K562 (cell line): ENCODE measurements around the gene FAM83F. TPM values are rescaled to one million over a fixed set of nuclear protein-coding genes. Genes with fewer than 3 reads are reported as not detected.
A peak's percentile ranks its signal among the peaks of the same experiment; 100 is the strongest.

Experiments used
- ADNP ChIP-seq: fragments of 200-800 bp; sonication (Bioruptor generic); IDR thresholded peaks from 2 replicates; pipeline ENCODE4 v1.6.1; 2016; ENCODE audit warnings: missing genetic modification characterization, missing compliant biosample characterization
- BACH1 ChIP-seq: fragments of 200-800 bp; sonication (Bioruptor generic); IDR thresholded peaks from 2 replicates; pipeline ENCODE4 v1.6.1; 2016; ENCODE audit warnings: missing genetic modification characterization, missing compliant biosample characterization
- CBX1 ChIP-seq: sonication (generic); IDR thresholded peaks from 2 replicates; pipeline ENCODE4 v1.6.1; 2016; ENCODE audit warnings: antibody characterized with exemption, low read depth, mild to moderate bottlenecking
- CHD2 ChIP-seq: IDR thresholded peaks from 2 replicates; pipeline ENCODE4 v1.6.1; 2011; ENCODE audit warnings: low read depth, low read length
- HNRNPL ChIP-seq: fragments of 200-400 bp; formaldehyde crosslinking; IDR thresholded peaks from 2 replicates; pipeline ENCODE4 v1.6.1; 2017; ENCODE audit warnings: low read depth, mild to moderate bottlenecking, low read length
- MCM5 ChIP-seq: fragments of 450-650 bp; IDR thresholded peaks from 2 replicates; pipeline ENCODE4 v1.6.1; 2016; ENCODE audit warnings: low read depth
- NFRKB ChIP-seq: fragments of 450-650 bp; IDR thresholded peaks from 2 replicates; pipeline ENCODE4 v1.6.1; 2016; ENCODE audit warnings: low read depth
- RBM39 ChIP-seq: fragments of 200-400 bp; formaldehyde crosslinking; optimal IDR thresholded peaks from 2 replicates; pipeline ENCODE3; 2018; ENCODE audit warnings: low read depth, low read length
- SOX6 ChIP-seq: fragments of 450-650 bp; IDR thresholded peaks from 2 replicates; pipeline ENCODE4 v1.6.1; 2014; ENCODE audit warnings: mild to moderate bottlenecking
- WHSC1 ChIP-seq: IDR thresholded peaks from one replicate; pipeline ENCODE4 v1.6.1; 2012; ENCODE audit warnings: low read length, control low read depth, inconsistent platforms
- ZKSCAN8 ChIP-seq: fragments of 200-800 bp; sonication (Bioruptor generic); IDR thresholded peaks from 2 replicates; pipeline ENCODE4 v1.6.1; 2016; ENCODE audit warnings: missing genetic modification characterization, missing compliant biosample characterization
- ZNF24 ChIP-seq: fragments of 450-650 bp; IDR thresholded peaks from 2 replicates; pipeline ENCODE4 v1.6.1; 2016
- polyA plus RNA-seq, 8 experiments: library from polyadenylated mRNA; depleted of rRNA in 4 of 8; stranded (reverse) in 5 of 8; unstranded in 3 of 8; fragments of >200 nt; fragmentation: Nextera tagmentation in 2 of 8; fragmentation: Illumina TruSeq in 1 of 8; extraction: Ambion mirVana in 2 of 8; extraction: Trizol in 1 of 8; gene quantifications; 2 replicates each; pipeline versions ENCODE4 v1.2.1 to v1.2.3, GENCODE V29; 2011 to 2014; ENCODE audit warnings: inconsistent platforms in 1 of 8, missing spikeins in 1 of 8
- total RNA-seq, 7 experiments: library from RNA; depleted of rRNA in 6 of 7; stranded (reverse); fragments of >200 nt in 6 of 7; fragmentation: Illumina TruSeq in 2 of 7; extraction: Trizol in 2 of 7; gene quantifications; 2 replicates each; pipeline versions ENCODE4 v1.2.1 to v1.2.3, GENCODE V29; 2011 to 2021; ENCODE audit warnings: low replicate concordance in 1 of 7
- TF ChIP-seq, protein P1 (sequence below): fragments of 250-450 bp; sonication (Bioruptor Pico); IDR thresholded peaks from 2 replicates; pipeline ENCODE4 v1.5.1; 2021; ENCODE audit warnings: mild to moderate bottlenecking
- TF ChIP-seq, protein P2 (sequence below): sonication (generic); formaldehyde crosslinking; IDR thresholded peaks from 2 replicates; pipeline ENCODE4 v1.9.0; 2022; ENCODE audit warnings: mild to moderate bottlenecking, missing genetic modification reagents
- TF ChIP-seq, protein P3 (sequence below), 2 experiments: fragments of 450-650 bp in 1 of 2; IDR thresholded peaks; 2 replicates each; pipeline ENCODE4 v1.6.1; 2011 to 2017; ENCODE audit warnings: low read depth in 2 of 2, antibody characterized with exemption in 1 of 2, borderline replicate concordance in 1 of 2, low read length in 1 of 2, mild to moderate bottlenecking in 1 of 2, mixed read lengths in 1 of 2; ENCODE audit not compliant: control insufficient read depth in 1 of 2
- TF ChIP-seq, protein P4 (sequence below): fragments of 450-650 bp; IDR thresholded peaks from 2 replicates; pipeline ENCODE4 v1.6.1; 2017; ENCODE audit warnings: antibody characterized with exemption, mild to moderate bottlenecking
- TF ChIP-seq, protein P5 (sequence below): fragments of 200-800 bp; sonication (Bioruptor generic); IDR thresholded peaks from 2 replicates; pipeline ENCODE4 v1.6.1; 2017; ENCODE audit warnings: missing genetic modification characterization, missing compliant biosample characterization

Gene FAM83F
- total and polyA plus RNA-seq, 9 of the 15 experiments (the other 6 are each of a cell fraction or from before 2014, with no cell fraction given), result under 0.01 to 0.13 (median 0.04) TPM; not detected in 1

DNA sequence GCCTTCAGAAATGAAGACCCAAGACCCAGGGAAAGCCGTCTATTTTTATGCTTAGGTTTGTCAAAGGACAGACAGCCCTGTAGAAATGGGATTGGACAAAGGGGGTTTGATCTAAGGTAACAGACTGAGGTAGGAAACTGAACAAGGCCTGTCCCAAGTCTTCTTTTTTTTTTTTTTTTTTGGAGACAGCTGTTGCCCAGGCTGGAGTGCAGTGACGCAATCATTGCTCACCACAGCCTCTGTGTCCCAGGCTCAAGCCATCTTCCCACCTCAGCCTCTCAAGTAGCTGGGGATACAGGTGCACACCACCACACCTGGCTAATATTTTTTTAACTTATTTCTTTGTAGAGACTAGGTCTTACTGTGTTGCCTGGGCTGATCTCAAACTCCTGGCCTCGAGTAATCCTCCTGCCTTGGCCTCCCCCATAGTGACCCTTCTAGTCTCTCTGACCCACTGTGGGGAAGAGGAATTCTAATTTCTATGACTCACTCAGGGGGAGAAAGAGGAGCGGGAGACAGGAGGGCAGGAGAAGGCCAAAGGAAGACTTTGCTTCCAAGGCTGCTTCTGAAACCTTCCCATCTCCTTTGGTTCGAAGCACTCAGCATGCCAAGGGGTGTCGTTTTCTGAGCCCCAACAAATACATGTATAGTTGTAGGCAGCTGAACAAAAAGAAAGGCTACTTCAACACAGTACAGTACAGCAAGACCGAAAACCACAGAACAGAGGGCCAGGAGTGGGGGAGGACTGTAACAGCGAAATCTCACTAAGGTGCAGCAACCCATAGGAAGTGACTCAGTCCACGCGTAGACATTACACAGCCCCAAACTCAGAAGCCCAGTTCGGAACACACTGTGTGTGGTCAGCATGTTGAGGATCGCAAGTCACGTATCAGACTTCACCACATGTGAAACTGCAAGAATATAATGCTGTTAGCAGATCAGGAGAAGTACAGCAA is 33.7 kb upstream of the FAM83F start (continued):
- TF ChIP-seq, protein P1, sequence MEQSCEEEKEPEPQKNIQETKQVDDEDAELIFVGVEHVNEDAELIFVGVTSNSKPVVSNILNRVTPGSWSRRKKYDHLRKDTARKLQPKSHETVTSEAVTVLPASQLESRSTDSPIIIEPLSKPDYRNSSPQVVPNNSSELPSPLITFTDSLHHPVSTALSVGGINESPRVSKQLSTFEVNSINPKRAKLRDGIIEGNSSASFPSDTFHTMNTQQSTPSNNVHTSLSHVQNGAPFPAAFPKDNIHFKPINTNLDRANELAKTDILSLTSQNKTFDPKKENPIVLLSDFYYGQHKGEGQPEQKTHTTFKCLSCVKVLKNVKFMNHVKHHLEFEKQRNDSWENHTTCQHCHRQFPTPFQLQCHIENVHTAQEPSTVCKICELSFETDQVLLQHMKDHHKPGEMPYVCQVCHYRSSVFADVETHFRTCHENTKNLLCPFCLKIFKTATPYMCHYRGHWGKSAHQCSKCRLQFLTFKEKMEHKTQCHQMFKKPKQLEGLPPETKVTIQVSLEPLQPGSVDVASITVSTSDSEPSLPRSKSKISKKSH (CRISPR knock-in tag), result no peak
- no peak for TF ChIP-seq ADNP (tag)
- TF ChIP-seq, protein P2, sequence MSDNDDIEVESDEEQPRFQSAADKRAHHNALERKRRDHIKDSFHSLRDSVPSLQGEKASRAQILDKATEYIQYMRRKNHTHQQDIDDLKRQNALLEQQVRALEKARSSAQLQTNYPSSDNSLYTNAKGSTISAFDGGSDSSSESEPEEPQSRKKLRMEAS (CRISPR knock-in tag), result peak; percentile 73
- 0 out of 2 replicates have a peak, but pooled peaks have one; percentile 8 for TF ChIP-seq ZNF24
- TF ChIP-seq, protein P3, sequence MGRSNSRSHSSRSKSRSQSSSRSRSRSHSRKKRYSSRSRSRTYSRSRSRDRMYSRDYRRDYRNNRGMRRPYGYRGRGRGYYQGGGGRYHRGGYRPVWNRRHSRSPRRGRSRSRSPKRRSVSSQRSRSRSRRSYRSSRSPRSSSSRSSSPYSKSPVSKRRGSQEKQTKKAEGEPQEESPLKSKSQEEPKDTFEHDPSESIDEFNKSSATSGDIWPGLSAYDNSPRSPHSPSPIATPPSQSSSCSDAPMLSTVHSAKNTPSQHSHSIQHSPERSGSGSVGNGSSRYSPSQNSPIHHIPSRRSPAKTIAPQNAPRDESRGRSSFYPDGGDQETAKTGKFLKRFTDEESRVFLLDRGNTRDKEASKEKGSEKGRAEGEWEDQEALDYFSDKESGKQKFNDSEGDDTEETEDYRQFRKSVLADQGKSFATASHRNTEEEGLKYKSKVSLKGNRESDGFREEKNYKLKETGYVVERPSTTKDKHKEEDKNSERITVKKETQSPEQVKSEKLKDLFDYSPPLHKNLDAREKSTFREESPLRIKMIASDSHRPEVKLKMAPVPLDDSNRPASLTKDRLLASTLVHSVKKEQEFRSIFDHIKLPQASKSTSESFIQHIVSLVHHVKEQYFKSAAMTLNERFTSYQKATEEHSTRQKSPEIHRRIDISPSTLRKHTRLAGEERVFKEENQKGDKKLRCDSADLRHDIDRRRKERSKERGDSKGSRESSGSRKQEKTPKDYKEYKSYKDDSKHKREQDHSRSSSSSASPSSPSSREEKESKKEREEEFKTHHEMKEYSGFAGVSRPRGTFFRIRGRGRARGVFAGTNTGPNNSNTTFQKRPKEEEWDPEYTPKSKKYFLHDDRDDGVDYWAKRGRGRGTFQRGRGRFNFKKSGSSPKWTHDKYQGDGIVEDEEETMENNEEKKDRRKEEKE (IDR thresholded peaks at IDR 0.05; ENCODE audit: borderline replicate concordance in 1 of 2, control insufficient read depth in 1 of 2, low read depth in 2 of 2, low read length in 1 of 2), result no peak
- 0 out of 2 replicates have a peak, but pooled peaks have one; percentile 41 for TF ChIP-seq NFRKB
- TF ChIP-seq CBX1, result no peak
- peak; percentile 58 for TF ChIP-seq SOX6
- TF ChIP-seq HNRNPL, result no peak
- TF ChIP-seq, protein P4, sequence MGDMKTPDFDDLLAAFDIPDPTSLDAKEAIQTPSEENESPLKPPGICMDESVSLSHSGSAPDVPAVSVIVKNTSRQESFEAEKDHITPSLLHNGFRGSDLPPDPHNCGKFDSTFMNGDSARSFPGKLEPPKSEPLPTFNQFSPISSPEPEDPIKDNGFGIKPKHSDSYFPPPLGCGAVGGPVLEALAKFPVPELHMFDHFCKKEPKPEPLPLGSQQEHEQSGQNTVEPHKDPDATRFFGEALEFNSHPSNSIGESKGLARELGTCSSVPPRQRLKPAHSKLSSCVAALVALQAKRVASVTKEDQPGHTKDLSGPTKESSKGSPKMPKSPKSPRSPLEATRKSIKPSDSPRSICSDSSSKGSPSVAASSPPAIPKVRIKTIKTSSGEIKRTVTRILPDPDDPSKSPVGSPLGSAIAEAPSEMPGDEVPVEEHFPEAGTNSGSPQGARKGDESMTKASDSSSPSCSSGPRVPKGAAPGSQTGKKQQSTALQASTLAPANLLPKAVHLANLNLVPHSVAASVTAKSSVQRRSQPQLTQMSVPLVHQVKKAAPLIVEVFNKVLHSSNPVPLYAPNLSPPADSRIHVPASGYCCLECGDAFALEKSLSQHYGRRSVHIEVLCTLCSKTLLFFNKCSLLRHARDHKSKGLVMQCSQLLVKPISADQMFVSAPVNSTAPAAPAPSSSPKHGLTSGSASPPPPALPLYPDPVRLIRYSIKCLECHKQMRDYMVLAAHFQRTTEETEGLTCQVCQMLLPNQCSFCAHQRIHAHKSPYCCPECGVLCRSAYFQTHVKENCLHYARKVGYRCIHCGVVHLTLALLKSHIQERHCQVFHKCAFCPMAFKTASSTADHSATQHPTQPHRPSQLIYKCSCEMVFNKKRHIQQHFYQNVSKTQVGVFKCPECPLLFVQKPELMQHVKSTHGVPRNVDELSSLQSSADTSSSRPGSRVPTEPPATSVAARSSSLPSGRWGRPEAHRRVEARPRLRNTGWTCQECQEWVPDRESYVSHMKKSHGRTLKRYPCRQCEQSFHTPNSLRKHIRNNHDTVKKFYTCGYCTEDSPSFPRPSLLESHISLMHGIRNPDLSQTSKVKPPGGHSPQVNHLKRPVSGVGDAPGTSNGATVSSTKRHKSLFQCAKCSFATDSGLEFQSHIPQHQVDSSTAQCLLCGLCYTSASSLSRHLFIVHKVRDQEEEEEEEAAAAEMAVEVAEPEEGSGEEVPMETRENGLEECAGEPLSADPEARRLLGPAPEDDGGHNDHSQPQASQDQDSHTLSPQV, result peak; percentile 89
- TF ChIP-seq ZKSCAN8, result no peak
- TF ChIP-seq WHSC1, result no peak
- TF ChIP-seq BACH1 (tag), result no peak
- TF ChIP-seq RBM39, result no peak
- TF ChIP-seq, protein P5, sequence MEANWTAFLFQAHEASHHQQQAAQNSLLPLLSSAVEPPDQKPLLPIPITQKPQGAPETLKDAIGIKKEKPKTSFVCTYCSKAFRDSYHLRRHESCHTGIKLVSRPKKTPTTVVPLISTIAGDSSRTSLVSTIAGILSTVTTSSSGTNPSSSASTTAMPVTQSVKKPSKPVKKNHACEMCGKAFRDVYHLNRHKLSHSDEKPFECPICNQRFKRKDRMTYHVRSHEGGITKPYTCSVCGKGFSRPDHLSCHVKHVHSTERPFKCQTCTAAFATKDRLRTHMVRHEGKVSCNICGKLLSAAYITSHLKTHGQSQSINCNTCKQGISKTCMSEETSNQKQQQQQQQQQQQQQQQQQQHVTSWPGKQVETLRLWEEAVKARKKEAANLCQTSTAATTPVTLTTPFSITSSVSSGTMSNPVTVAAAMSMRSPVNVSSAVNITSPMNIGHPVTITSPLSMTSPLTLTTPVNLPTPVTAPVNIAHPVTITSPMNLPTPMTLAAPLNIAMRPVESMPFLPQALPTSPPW (CRISPR knock-in tag), result peak; percentile 64
- TF ChIP-seq CHD2, result no peak
- TF ChIP-seq MCM5, result no peak
